ENCODE measurements around the gene PGA3. TPM values are rescaled to one million over a fixed set of nuclear protein-coding genes. Genes with fewer than 3 reads are reported as not detected.
"Not testable (repeated sequence)": the region's sequence is repeated elsewhere in the genome, so short reads cannot be mapped to it uniquely, and the experiment has no call there.

The PGA3 gene
- total RNA-seq, 1 experiment from 2014 or later = not detected

DNA sequence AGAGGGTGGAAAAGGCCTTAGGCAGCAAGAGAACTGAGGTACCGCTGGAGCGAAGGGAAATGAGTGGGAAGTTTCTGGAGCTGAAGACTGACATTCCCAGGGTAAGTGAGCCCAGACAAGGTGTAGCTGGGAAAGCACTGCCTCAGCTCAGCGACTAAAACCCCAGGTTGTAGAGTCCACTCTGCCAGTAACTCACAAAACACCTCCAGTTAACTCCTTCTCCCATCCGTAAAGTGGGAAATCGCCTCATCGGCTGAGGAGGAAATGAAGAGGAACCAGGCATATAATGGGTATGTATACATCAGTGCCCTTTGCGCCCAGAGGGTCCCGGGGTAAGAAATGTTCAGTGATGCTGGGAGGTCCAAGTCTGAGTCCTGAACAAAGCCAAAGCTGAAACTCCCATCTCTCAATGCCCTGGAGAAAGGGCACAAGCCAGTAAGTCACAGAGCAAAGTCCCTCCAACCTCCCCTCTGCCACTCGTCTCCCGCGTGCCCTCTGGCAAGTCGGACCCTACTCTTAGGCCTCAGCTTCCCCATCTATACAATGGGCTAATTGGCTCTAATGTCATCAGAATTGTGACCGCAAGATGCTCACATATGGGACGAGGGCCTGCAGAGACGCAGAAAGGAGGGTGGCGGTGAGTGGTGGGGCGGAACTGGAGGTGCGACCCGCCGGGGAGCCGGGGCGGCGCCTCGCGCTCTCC lies 42.7 kb upstream of the PGA3 start:
- H3K9me3 ChIP-seq (ENCODE audit: low read length) = peaks cover 4% of the 10 kb centered on the region; the same call in 1 of the 2 replicates
- H3K9ac ChIP-seq (ENCODE audit: low read length) = peak overlapping the region; percentile 84
- H2AFZ ChIP-seq (ENCODE audit: low read length) = peak overlapping the region; percentile 74; the same call in 1 of the 2 replicates
- H3K36me3 ChIP-seq (ENCODE audit: insufficient read depth, low read length) = peaks cover 18% of the 10 kb centered on the region
- peak overlapping the region; percentile 95 for H3K4me2 ChIP-seq (ENCODE audit: low read depth, low read length, poor library complexity, severe bottlenecking)
- H3K9me2 ChIP-seq (replicated peaks; ENCODE audit: insufficient read depth, low read length) = no peaks in the 10 kb centered on the region
- H4K20me1 ChIP-seq (ENCODE audit: insufficient read depth, low read depth, low read length) = no peaks in the 10 kb centered on the region
- H3K27me3 ChIP-seq (ENCODE audit: low read length) = no peaks in the 10 kb centered on the region
- H3K27ac ChIP-seq (ENCODE audit: low read length) = peak overlapping the region; percentile 76
- peak overlapping the region; percentile 97 for H3K4me3 ChIP-seq (ENCODE audit: low read length)
- H3K4me1 ChIP-seq (ENCODE audit: low read length) = peaks cover 20% of the 10 kb centered on the region
- peaks cover 54% of the 10 kb centered on the region for H3K79me2 ChIP-seq (ENCODE audit: low read length)
- DNase-seq = no peak

DNA sequence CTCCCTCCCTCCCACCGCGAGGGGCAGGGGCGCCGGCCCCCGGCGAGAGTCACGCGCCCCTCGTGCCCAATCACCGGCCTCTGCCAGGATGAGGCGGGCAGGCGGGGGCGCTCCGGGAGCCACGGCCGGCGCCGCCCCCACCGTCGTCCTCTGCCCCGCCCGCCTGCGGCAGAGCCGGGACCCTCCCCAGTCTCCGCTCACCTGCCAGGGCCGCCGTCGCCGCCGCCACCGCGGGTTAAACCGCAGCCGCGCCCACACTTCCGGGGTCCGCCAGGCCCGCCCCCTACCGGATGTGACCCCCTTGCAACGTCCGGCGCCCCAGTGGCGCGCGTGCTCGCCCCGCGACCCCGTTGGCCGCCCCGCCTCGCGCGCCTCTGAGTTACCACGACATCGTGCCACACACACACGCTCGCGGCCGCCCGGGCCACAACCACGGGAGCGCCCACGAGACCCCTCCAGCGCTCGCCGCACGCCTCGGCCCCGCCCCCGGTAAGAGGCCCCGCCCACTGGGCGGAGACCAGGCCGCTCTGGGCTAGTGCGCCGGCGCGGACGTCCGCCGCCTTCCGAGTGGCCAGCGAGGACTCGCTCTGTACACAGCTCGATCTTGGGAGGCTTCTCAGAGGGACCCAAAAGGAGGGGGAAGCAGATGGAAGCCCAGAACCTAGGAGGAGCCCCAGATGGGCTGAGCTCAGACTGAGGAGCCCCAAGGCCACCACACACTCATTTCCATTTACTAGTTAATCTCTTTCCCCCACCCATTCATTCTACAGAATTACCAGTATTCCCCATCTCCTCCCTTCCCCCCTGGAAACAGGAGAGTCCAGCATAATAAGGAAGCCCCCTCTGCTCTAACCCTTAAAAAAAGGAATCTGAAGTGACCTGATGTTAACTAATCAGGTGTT lies 41.9 kb upstream of the PGA3 start, which contains the start of gene VPS37C:
Gene VPS37C, minus strand, starts transcription at position 237 of the 902 bp plus-strand sequence. CDS start 22,597 bp downstream, outside the sequence.
- Histone ChIP-seq H3K9me2 (replicated peaks; ENCODE audit: insufficient read depth, low read length) (no peaks in the 10 kb centered on the region), H3K79me2 (ENCODE audit: low read length) (peaks cover 46% of the 10 kb centered on the region), H3K27me3 (ENCODE audit: low read length) (no peaks in the 10 kb centered on the region), H3K9ac (ENCODE audit: low read length) (peak within 1 kb of the TSS; percentile 84), H3K9me3 (ENCODE audit: low read length) (no peaks in the 10 kb centered on the region), H3K4me1 (ENCODE audit: low read length) (peaks cover 20% of the 10 kb centered on the region), H3K4me3 (ENCODE audit: low read length) (peak within 1 kb of the TSS; percentile 97), H3K27ac (ENCODE audit: low read length) (peak within 1 kb of the TSS; percentile 76), H4K20me1 (ENCODE audit: insufficient read depth, low read depth, low read length) (no peaks in the 10 kb centered on the region), H3K4me2 (ENCODE audit: low read depth, low read length, poor library complexity, severe bottlenecking) (peak within 1 kb of the TSS; percentile 95), H2AFZ (ENCODE audit: low read length) (peak within 1 kb of the TSS; percentile 74; the same call in 1 of the 2 replicates), H3K36me3 (ENCODE audit: insufficient read depth, low read length) (peaks cover 11% of the 10 kb centered on the region)
- DNase-seq = peak; percentile 94

DNA sequence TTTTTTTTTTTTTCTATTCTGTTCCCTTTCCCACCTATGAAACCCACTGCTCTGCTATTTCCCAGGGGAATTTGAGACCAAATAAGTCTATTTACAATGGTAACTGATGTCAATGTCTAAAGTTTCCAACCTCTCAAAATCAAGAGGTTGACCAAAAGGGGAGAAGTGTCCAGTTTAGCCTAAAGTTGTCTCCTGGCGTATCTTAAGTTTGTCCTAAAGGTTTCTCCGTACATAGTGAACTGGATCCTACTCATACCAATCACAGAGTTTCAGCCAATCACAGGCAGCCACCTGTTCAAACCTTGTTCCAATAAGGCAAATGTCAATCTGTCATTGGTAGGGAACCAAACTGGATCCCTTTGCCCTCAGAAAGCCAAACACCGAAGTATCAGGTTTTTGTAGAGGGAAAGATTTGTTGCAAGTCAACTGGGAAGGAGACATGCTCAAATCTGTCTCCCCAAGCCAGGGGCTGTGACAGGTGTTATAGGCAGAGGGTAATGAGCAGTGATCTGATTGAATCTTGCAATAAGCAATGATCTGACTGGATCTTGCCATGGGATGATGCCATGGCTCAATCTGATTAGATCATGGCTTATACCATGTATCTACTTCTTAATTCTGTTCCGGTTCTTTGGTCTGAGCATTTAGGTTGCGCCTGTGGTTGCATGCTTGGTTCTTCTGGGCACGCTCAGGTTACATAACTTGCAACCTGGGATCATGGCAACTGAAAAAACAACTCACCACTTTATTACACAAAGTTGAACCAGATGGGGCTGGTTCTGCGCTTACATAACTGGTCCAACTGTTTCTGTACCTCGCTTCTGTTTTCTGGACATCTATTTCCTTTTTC lies 41.0 kb upstream of the PGA3 start:
- peak overlapping the region; percentile 76 for H3K27ac ChIP-seq (ENCODE audit: low read length)
- H3K27me3 ChIP-seq (ENCODE audit: low read length) = no peaks in the 10 kb centered on the region
- H3K79me2 ChIP-seq (ENCODE audit: low read length) = peaks cover 37% of the 10 kb centered on the region
- DNase-seq = peak; percentile 86
- H3K9me3 ChIP-seq (ENCODE audit: low read length) = no peaks in the 10 kb centered on the region
- peaks cover 22% of the 10 kb centered on the region for H3K4me1 ChIP-seq (ENCODE audit: low read length)
- H2AFZ ChIP-seq (ENCODE audit: low read length) = no peak overlapping the region
- no peaks in the 10 kb centered on the region for H3K9me2 ChIP-seq (replicated peaks; ENCODE audit: insufficient read depth, low read length)
- H3K9ac ChIP-seq (ENCODE audit: low read length) = peak overlapping the region; percentile 84
- peak overlapping the region; percentile 97 for H3K4me3 ChIP-seq (ENCODE audit: low read length)
- H3K36me3 ChIP-seq (ENCODE audit: insufficient read depth, low read length) = peaks cover 5% of the 10 kb centered on the region
- no peaks in the 10 kb centered on the region for H4K20me1 ChIP-seq (ENCODE audit: insufficient read depth, low read depth, low read length)
- H3K4me2 ChIP-seq (ENCODE audit: low read depth, low read length, poor library complexity, severe bottlenecking) = peak overlapping the region; percentile 95

DNA sequence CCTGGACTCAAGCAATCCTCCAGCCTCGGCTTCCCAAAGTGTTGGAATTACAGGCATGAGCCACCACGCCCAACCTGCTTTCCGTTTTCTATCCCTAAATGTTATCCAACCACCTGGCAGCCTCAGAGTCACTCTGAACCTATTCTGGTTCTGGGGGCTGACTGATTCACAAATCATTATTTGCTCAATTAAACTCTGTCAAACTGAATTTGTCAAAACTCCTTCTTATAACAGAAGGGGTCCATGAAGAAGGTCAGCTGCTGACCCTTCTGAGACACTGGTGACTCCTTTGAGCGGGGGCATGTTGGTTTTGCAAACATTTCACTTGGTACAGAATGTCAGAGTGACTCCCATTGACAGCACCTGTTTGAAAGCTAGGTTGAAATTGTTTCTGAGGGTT lies 40.3 kb upstream of the PGA3 start:
- H3K9ac ChIP-seq (ENCODE audit: low read length) = no peak overlapping the region
- no peaks in the 10 kb centered on the region for H3K9me3 ChIP-seq (ENCODE audit: low read length)
- H2AFZ ChIP-seq (ENCODE audit: low read length) = no peak overlapping the region
- DNase-seq = no peak
- no peaks in the 10 kb centered on the region for H3K27me3 ChIP-seq (ENCODE audit: low read length)
- peaks cover 25% of the 10 kb centered on the region for H3K4me1 ChIP-seq (ENCODE audit: low read length)
- peaks cover 30% of the 10 kb centered on the region for H3K79me2 ChIP-seq (ENCODE audit: low read length)
- no peak overlapping the region for H3K4me2 ChIP-seq (ENCODE audit: low read depth, low read length, poor library complexity, severe bottlenecking)
- H3K27ac ChIP-seq (ENCODE audit: low read length) = no peak overlapping the region
- H4K20me1 ChIP-seq (ENCODE audit: insufficient read depth, low read depth, low read length) = no peaks in the 10 kb centered on the region
- no peak overlapping the region for H3K4me3 ChIP-seq (ENCODE audit: low read length)
- H3K36me3 ChIP-seq (ENCODE audit: insufficient read depth, low read length) = no peaks in the 10 kb centered on the region; the same call in 1 of the 2 replicates
- no peaks in the 10 kb centered on the region for H3K9me2 ChIP-seq (replicated peaks; ENCODE audit: insufficient read depth, low read length)

DNA sequence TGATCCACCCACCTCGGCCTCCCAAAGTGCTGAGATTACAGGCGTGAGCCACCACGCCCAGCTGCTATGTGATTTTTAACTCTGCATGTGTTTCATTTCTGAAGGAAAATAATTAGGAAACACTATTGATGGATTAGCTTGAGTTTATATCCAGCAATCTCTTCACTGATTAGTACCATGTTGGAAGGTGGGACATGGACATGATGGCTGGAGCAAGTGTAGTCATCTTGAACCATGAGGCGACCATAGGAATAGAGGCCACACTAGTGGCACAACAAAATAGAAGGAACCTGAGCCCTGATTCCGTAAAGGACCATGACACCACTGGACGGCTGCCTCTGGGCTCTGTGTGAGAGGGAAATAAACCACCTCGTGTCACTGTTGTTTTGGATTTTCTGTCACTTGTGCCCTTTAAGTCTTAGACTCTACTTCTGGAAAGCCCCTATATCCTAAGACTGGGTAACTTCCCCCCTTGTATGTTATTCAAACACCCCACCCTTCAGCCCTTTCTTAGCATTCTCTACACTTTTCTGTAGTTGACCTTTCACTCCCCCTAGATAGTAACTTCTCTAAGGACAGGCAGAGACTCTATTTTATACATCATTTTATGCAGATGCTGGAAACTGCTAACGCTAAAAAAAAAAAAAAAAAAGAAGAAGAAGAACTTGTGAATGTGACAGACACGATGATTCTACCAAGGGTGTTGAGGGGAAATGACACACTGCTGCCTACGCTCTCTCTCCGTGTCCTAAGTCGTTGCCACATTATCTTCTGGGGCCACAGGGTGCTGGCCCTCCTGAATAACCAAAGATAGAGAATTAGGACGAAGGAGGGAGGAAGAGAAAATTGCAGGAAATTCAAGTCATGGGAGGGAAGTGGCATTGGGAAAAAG lies 39.4 kb upstream of the PGA3 start:
- Histone ChIP-seq H3K9ac (ENCODE audit: low read length) (no peak overlapping the region), H3K4me1 (ENCODE audit: low read length) (peaks cover 25% of the 10 kb centered on the region), H3K27me3 (ENCODE audit: low read length) (no peaks in the 10 kb centered on the region), H3K9me3 (ENCODE audit: low read length) (no peaks in the 10 kb centered on the region), H3K27ac (ENCODE audit: low read length) (no peak overlapping the region), H3K36me3 (ENCODE audit: insufficient read depth, low read length) (no peaks in the 10 kb centered on the region), H2AFZ (ENCODE audit: low read length) (no peak overlapping the region), H3K9me2 (replicated peaks; ENCODE audit: insufficient read depth, low read length) (no peaks in the 10 kb centered on the region), H3K79me2 (ENCODE audit: low read length) (peaks cover 21% of the 10 kb centered on the region), H3K4me3 (ENCODE audit: low read length) (no peak overlapping the region), H3K4me2 (ENCODE audit: low read depth, low read length, poor library complexity, severe bottlenecking) (no peak overlapping the region), H4K20me1 (ENCODE audit: insufficient read depth, low read depth, low read length) (no peaks in the 10 kb centered on the region)
- DNase-seq = no peak

DNA sequence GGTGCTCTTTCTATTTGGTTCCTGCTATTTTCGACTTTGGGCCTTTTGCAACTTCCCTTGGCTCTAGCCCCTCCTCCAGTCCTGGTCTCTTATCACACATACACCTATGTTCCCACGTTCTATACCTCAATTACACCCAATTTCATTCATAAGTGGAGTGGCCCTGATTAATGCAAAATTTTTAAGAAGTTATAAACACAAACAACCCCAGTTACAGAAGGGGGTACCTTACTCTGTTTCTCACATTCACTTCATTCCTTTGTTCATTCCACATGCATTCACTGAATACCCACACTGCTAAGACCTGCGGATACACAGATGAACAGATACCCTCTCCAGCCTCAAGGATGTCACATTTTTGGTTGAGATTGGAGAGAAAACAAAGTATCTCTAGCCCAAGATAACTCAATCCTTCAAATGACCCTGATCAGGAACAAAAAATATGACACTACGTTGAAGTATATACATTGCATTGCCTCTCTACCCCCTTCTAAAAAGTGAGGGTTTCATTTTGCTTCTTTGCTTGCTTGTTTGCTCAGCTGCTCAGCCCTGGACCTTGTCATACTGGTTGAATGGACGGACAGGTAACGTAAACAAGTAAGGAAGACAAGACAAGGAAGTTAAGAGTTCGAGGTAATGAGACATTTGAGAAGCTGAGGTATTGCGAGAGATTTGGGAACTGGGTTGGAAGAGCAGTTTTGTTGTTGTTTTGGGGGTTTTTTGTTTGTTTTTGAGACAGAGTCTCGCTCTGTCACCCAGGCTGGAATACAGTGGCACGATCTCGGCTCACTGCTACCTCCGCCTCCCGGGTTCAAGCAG lies 38.5 kb upstream of the PGA3 start:
- Histone ChIP-seq H2AFZ (ENCODE audit: low read length) (no peak overlapping the region), H3K4me3 (ENCODE audit: low read length) (no peak overlapping the region), H3K4me2 (ENCODE audit: low read depth, low read length, poor library complexity, severe bottlenecking) (no peak overlapping the region), H3K79me2 (ENCODE audit: low read length) (peaks cover 15% of the 10 kb centered on the region), H3K9me3 (ENCODE audit: low read length) (no peaks in the 10 kb centered on the region), H3K9me2 (replicated peaks; ENCODE audit: insufficient read depth, low read length) (no peaks in the 10 kb centered on the region), H3K27me3 (ENCODE audit: low read length) (no peaks in the 10 kb centered on the region), H3K4me1 (ENCODE audit: low read length) (peaks cover 24% of the 10 kb centered on the region), H4K20me1 (ENCODE audit: insufficient read depth, low read depth, low read length) (no peaks in the 10 kb centered on the region), H3K36me3 (ENCODE audit: insufficient read depth, low read length) (no peaks in the 10 kb centered on the region), H3K9ac (ENCODE audit: low read length) (no peak overlapping the region), H3K27ac (ENCODE audit: low read length) (no peak overlapping the region)
- DNase-seq = no peak

DNA sequence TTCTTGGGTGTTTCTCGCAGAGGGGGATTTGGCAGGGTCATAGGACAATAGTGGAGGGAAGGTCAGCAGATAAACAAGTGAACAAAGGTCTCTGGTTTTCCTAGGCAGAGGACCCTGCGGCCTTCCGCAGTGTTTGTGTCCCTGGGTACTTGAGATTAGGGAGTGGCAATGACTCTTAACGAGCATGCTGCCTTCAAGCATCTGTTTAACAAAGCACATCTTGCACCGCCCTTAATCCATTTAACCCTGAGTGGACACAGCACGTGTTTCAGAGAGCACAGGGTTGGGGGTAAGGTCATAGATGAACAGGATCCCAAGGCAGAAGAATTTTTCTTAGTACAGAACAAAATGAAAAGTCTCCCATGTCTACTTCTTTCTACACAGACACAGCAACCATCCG lies 37.5 kb upstream of the PGA3 start:
- H3K27me3 ChIP-seq (ENCODE audit: low read length); H3K9me3 ChIP-seq (ENCODE audit: low read length); H4K20me1 ChIP-seq (ENCODE audit: insufficient read depth, low read depth, low read length); H3K9me2 ChIP-seq (replicated peaks; ENCODE audit: insufficient read depth, low read length); H3K4me2 ChIP-seq (ENCODE audit: low read depth, low read length, poor library complexity, severe bottlenecking); H3K9ac ChIP-seq (ENCODE audit: low read length); H3K27ac ChIP-seq (ENCODE audit: low read length); DNase-seq; H2AFZ ChIP-seq (ENCODE audit: low read length); H3K36me3 ChIP-seq (ENCODE audit: insufficient read depth, low read length); H3K4me3 ChIP-seq (ENCODE audit: low read length); H3K79me2 ChIP-seq (ENCODE audit: low read length): not testable (repeated sequence)
- H3K4me1 ChIP-seq (ENCODE audit: low read length) = peaks cover 15% of the 10 kb centered on the region
